Fibroblast of villous mesenchyme (primary cell): ENCODE results near the gene WNK3. TPM values are rescaled to one million over a fixed set of nuclear protein-coding genes. Genes with fewer than 3 reads are reported as not detected.
A peak's percentile ranks its signal among the peaks of the same experiment; 100 is the strongest.

Experiments
- DNase-seq: peaks from one replicate; pipeline ENCODE4 v3.0.0-alpha.2; 2010; ENCODE audit warnings: low read depth
- H3K4me3 ChIP-seq: 2 replicates; pipeline ENCODE4 v1.5.1; 2011; ENCODE audit warnings: low read depth, mild to moderate bottlenecking, low read length
- CTCF ChIP-seq: IDR thresholded peaks from 2 replicates; pipeline ENCODE4 v1.5.1; 2012; ENCODE audit warnings: low read depth, mild to moderate bottlenecking, low read length; ENCODE audit not compliant: insufficient read depth
- total RNA-seq: library from RNA; depleted of rRNA; stranded (reverse); fragments of >200 nt; gene quantifications from 2 replicates; pipeline ENCODE4 v1.2.3, GENCODE V29; 2012

The WNK3 gene
- total RNA-seq, 1 donor = 1.7 TPM

DNA sequence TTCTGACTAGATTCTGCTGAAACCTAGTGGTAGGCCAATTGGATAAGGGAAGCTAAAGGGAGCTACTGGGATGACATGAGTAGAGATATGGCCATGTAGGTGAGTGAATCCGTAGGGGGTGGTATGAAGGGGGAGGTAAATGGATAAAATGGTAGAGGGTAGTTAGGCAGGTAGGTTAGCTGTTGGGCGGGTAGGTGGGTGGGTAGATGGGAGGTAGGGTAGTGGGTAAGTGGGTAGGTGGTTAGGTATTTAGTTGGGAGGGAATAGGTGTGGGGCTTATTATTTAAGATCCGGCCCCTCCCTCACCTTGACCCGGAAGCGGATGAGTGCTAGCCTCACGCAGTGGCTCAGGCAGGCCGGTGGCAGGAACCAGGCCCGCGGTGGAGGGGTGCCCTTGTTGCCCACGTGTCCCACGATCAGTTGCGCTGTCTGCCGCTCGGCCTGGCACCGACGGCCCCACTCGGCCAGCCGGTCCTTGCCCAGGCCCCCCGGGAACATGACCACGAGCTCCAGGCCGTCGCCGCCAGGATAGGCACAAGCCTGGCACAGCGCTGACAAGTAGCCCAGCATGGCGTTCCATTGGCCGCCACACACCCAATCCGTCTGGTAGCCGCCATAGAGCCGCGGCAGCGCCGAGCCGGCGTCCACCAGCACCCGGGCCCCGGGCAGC is 175.5 kb downstream of the WNK3 start:
- peak; percentile 13 for DNase-seq

DNA sequence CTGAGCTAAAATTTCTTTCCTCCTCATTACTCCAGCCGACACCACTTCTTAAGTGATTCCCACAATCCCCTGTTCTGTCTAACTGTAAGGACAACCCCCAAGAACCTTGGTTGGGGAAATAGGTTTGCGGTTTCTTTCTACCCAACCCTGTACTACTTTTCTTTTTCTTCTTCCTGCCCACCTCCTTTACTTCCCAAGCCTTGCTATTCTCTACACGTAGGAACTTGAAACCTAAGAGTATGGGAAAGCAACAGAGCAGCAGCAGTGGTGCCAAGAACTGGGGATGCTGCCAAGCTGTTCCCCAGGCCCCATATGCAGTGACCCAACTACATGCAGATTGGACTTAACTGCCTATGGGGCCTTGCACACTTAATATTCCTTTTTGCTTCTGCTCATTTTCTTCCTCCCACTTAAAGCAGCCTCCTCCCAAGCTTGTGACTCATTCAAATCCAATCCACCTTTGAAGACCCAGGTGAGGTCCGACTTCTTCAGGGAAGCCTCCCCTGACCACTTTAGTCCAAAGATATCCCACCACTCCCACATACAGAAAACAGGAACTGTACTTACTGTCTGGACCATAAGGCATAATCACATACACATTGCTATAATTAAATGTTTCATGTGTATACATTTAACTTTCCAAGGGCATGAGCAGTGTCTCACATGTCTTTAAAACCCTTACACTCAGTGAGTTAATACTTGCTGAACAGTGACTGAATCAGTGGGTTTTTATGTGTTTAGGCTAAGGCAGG is 176.5 kb downstream of the WNK3 start:
- no peak for TF ChIP-seq CTCF
- peak overlapping the region; percentile 68 for H3K4me3 ChIP-seq
- DNase-seq = peak; percentile 28

More for the DNA sequence above, 175.5 kb downstream of the WNK3 start:
- H3K4me3 ChIP-seq = peak overlapping the region; percentile 68
- TF ChIP-seq CTCF = no peak

GRCh38 chrX:54180403-54180802 is 177.4 kb downstream of the WNK3 start:
- DNase-seq = peak; percentile 22
- TF ChIP-seq CTCF = no peak
- H3K4me3 ChIP-seq = peak overlapping the region; percentile 68

DNA sequence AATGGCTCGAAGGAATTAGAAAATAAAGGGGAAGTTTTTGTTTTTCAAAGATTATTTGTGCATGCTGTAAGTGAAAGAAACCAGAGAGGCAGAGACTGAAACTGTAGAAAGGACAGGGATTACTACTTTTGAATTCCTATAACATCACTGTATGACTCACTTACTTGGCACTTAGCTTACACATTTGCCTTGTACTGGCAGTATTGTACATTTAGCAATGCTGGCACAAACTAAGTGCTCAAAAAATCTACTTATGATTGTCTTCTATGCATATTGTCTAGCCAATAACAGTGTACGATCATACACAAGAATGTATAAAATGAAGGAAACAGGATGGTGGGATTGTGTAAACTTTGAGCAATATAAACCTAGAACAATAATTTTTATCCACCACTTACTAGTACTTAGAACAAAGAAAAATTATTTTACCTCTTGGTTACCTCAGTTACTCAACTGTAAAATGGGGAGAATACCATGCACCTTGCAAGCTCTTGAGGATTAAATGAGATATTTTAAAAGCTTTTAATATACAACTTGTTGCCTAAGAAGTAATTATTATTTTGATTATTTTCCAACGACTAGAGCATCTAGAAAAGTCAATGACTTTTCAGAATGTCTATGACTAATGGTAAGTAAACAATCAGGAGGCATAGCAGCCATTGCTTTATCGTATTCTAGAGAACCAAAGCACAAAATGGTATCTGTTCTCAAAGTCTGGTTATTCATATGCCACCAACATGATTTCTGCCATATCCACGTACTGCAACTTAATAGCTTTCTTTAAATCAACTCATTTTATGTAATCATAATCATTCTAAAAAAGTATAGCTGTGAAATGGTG is 179.5 kb downstream of the WNK3 start:
- no peak for TF ChIP-seq CTCF
- no peak overlapping the region for H3K4me3 ChIP-seq
- DNase-seq = peak; percentile 69

- H3K4me3 ChIP-seq = no peak overlapping the region
- no peak for DNase-seq
- TF ChIP-seq CTCF = no peak
These were observed 180.5 kb downstream of the WNK3 start for GRCh38 chrX:54177306-54177705.

GRCh38 chrX:54173791-54174190 is 184.1 kb downstream of the WNK3 start:
- TF ChIP-seq CTCF = no peak

More at GRCh38 chrX:54173791-54174190, 184.1 kb downstream of the WNK3 start:
- no peak for DNase-seq
- H3K4me3 ChIP-seq = no peak overlapping the region
